IMR-90 (cell line): ENCODE data around the gene CEP20. TPM values are rescaled to one million over a fixed set of nuclear protein-coding genes. Genes with fewer than 3 reads are reported as not detected.
A peak's percentile ranks its signal among the peaks of the same experiment; 100 is the strongest.

Experiments used
- ATAC-seq: fragments of 200-7000 bp; cut with Tn5 transposase; 2 replicates; pipeline ENCODE4 v1.9.1; 2020; ENCODE audit warnings: low read depth, mild to moderate bottlenecking, moderate library complexity
- BruUV-seq: library from RNA; stranded (reverse); fragments of 400-500 nt; replicated peaks from 2 replicates; lab custom pipeline; 2021; lab: Mats Ljungman, UMichigan
- CTCF ChIA-PET: fragments of 300-600 bp; formaldehyde crosslinking; extraction: SDS; loops from one replicate; lab custom pipeline; 2021; ENCODE audit warnings: antibody characterized with exemption; lab: Yijun Ruan, JAX
- POLR2A ChIA-PET: fragments of 300-600 bp; sonication (Branson Sonifier 250); formaldehyde crosslinking; loops from one replicate; lab custom pipeline; 2022; ENCODE audit warnings: antibody characterized with exemption; ENCODE audit not compliant: unreplicated experiment; lab: Charles Lee
- DNase-seq: peaks from one replicate; pipeline ENCODE4 v3.0.0; 2013
- H2AFZ ChIP-seq: replicated peaks from 2 replicates; pipeline ENCODE3; 2013; ENCODE audit warnings: low read length, mild to moderate bottlenecking; ENCODE audit not compliant: poor library complexity
- H2AK5ac ChIP-seq: 2 replicates; pipeline ENCODE4 v1.6.1; 2013; ENCODE audit warnings: low read depth, low read length, inconsistent platforms
- H2AK9ac ChIP-seq: replicated peaks from 2 replicates; pipeline ENCODE3; 2013; ENCODE audit warnings: mild to moderate bottlenecking, low read depth, low read length, moderate library complexity; ENCODE audit not compliant: poor library complexity
- H2BK120ac ChIP-seq: 2 replicates; pipeline ENCODE4 v1.6.1; 2013; ENCODE audit warnings: low read depth, low read length, inconsistent platforms
- H2BK15ac ChIP-seq: 3 replicates; pipeline ENCODE4 v1.6.1; 2013; ENCODE audit warnings: low read depth, low read length, inconsistent platforms
- H2BK20ac ChIP-seq: 2 replicates; pipeline ENCODE4 v1.6.1; 2013; ENCODE audit warnings: low read depth, mild to moderate bottlenecking, inconsistent platforms, low read length, moderate library complexity
- H2BK5ac ChIP-seq: 2 replicates; pipeline ENCODE4 v1.6.1; 2013; ENCODE audit warnings: mild to moderate bottlenecking, low read depth, low read length, inconsistent platforms; ENCODE audit not compliant: poor library complexity, severe bottlenecking
- H3K14ac ChIP-seq: replicated peaks from 2 replicates; pipeline ENCODE4 v1.6.1; 2013; ENCODE audit warnings: low read depth, low read length, inconsistent platforms
- H3K18ac ChIP-seq: 2 replicates; pipeline ENCODE4 v1.6.1; 2013; ENCODE audit warnings: low read depth, low read length, control low read depth
- H3K23ac ChIP-seq: 2 replicates; pipeline ENCODE4 v1.6.1; 2013; ENCODE audit warnings: low read depth, low read length, inconsistent platforms
- H3K27ac ChIP-seq: 2 replicates; pipeline ENCODE4 v1.5.1; 2013; ENCODE audit warnings: mild to moderate bottlenecking, control low read depth, low read length; ENCODE audit not compliant: insufficient read depth
- H3K27me3 ChIP-seq: 2 replicates; pipeline ENCODE4 v1.6.1; 2013; ENCODE audit warnings: low read length; ENCODE audit not compliant: control insufficient read depth, insufficient read depth
- H3K36me3 ChIP-seq: 2 replicates; pipeline ENCODE4 v1.6.1; 2013; ENCODE audit warnings: low read length, mixed read lengths; ENCODE audit not compliant: control insufficient read depth, insufficient read depth
- H3K4ac ChIP-seq: 2 replicates; pipeline ENCODE4 v1.6.1; 2013; ENCODE audit warnings: low read depth, low read length, inconsistent platforms
- H3K4me1 ChIP-seq: 2 replicates; pipeline ENCODE4 v1.6.1; 2013; ENCODE audit warnings: low read length, mixed read lengths; ENCODE audit not compliant: control insufficient read depth, insufficient read depth
- H3K4me2 ChIP-seq: 2 replicates; pipeline ENCODE4 v1.6.1; 2013; ENCODE audit warnings: low read depth, mild to moderate bottlenecking, control low read depth, low read length, moderate library complexity
- H3K4me3 ChIP-seq: 2 replicates; pipeline ENCODE4 v1.5.1; 2013; ENCODE audit warnings: low read depth, mild to moderate bottlenecking, control low read depth, low read length, moderate library complexity; ENCODE audit not compliant: insufficient read depth
- H3K56ac ChIP-seq: 2 replicates; pipeline ENCODE4 v1.6.1; 2013; ENCODE audit warnings: low read length, inconsistent platforms; ENCODE audit not compliant: insufficient read depth; ENCODE audit errors: extremely low read depth
- H3K79me1 ChIP-seq, 2 experiments: 2 replicates each; pipeline ENCODE4 v1.6.1; 2013; ENCODE audit warnings: low read length in 2 of 2, inconsistent platforms in 1 of 2, low read depth in 1 of 2
- H3K9ac ChIP-seq: 2 replicates; pipeline ENCODE4 v1.6.1; 2013; ENCODE audit warnings: low read depth, low read length, control low read depth
- H3K9me1 ChIP-seq: 2 replicates; pipeline ENCODE4 v1.6.1; 2013; ENCODE audit warnings: low read length, inconsistent platforms; ENCODE audit not compliant: insufficient read depth
- H3K9me3 ChIP-seq: 2 replicates; pipeline ENCODE4 v1.6.1; 2013; ENCODE audit warnings: low read length; ENCODE audit not compliant: control insufficient read depth, insufficient read depth
- H4K20me1 ChIP-seq: 2 replicates; pipeline ENCODE4 v1.6.1; 2013; ENCODE audit warnings: low read length, inconsistent platforms; ENCODE audit not compliant: insufficient read depth
- H4K5ac ChIP-seq: 2 replicates; pipeline ENCODE4 v1.6.1; 2013; ENCODE audit warnings: mild to moderate bottlenecking, low read depth, low read length, control low read depth
- H4K8ac ChIP-seq, 2 experiments: 2 replicates each; pipeline ENCODE4 v1.6.1; 2013; ENCODE audit warnings: low read depth in 2 of 2, low read length in 2 of 2, control low read depth in 1 of 2, inconsistent platforms in 1 of 2
- H4K91ac ChIP-seq: 2 replicates; pipeline ENCODE4 v1.6.1; 2013; ENCODE audit warnings: low read depth, low read length, inconsistent platforms; ENCODE audit not compliant: insufficient read depth
- RFX5 ChIP-seq: IDR thresholded peaks from 2 replicates; pipeline ENCODE4 v1.8.0; 2012; ENCODE audit warnings: low read depth, mild to moderate bottlenecking, low read length, moderate library complexity
- SMC3 ChIP-seq: fragments of 150-350 bp; IDR thresholded peaks from 2 replicates; pipeline ENCODE4 v1.6.1; 2016; ENCODE audit warnings: low read depth, mild to moderate bottlenecking, antibody characterized with exemption, low read length, moderate library complexity
- WGBS, 2 experiments: methylation state at CpG; one replicate each; pipeline versions ENCODE4 v1.1.5 to v1.1.7; 2013; ENCODE audit warnings: missing lambda C conversion rate in 2 of 2; ENCODE audit not compliant: insufficient read length in 1 of 2; ENCODE audit errors: extremely low coverage in 2 of 2; 5-methylcytosine and 5-hydroxymethylcytosine counted together
- dilution Hi-C: fragments of 300-500 bp; cut with HindIII; formaldehyde crosslinking; loops from one replicate; pipeline ENCODE4 v1.14.3; 2018; ENCODE audit warnings: low sequenced_read_pairs; ENCODE audit not compliant: unreplicated experiment
- in situ Hi-C: fragments of 300-500 bp; cut with MboI; formaldehyde crosslinking; loops from 3 replicates; pipeline ENCODE4 v1.14.3; 2019; ENCODE audit warnings: low sequenced_read_pairs, inconsistent platforms, mixed read lengths
- intact Hi-C: fragments of 100-400 bp; cut with micrococcal nuclease; formaldehyde crosslinking; loops from 2 replicates; pipeline ENCODE4 v1.10.0; 2022
- polyA plus RNA-seq, 3 experiments: library from polyadenylated mRNA; depleted of rRNA; stranded (reverse); fragments of >200 nt; gene quantifications; 2 replicates each; pipeline ENCODE4 v1.2.3, GENCODE V29; 2012; ENCODE audit warnings: low replicate concordance in 1 of 3
- total RNA-seq: library from RNA; depleted of rRNA; stranded (reverse); fragments of >200 nt; gene quantifications from 2 replicates; pipeline ENCODE4 v1.2.3, GENCODE V29; 2012
- TF ChIP-seq, protein P1 (sequence below): fragments of 150-350 bp; IDR thresholded peaks from 2 replicates; pipeline ENCODE4 v1.6.1; 2017; ENCODE audit warnings: mild to moderate bottlenecking, antibody characterized with exemption, low read length, low read depth

Gene CEP20
- total and polyA plus RNA-seq, 2 of the 4 experiments (the other 2 are of a cell fraction), result 28.8 to 40.1 TPM

DNA sequence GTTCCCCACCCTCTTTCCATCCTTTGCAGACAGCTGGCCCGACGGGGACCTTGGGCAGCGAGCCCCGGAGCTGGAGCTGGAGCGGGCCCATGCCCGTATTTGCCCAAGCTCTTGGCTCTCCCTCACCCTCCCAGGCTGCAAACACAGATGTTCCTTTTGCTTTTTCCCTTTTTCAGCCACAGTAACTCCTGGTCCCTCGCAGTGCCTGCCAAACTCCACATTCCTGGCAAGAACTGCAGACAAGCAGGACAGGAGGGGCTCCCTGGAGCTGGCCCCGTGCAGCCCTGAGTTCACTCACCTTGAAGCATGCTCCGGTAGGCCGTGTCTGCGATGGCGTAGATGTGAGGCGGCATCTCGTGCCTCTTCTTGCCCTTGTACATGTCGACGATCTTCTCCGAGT lies 65.4 kb downstream of the CEP20 start:
- Histone ChIP-seq H3K23ac (no peak overlapping the region), H4K8ac (no peak overlapping the region; a peak in 1 of 4 replicates), H3K14ac (no peak overlapping the region), H3K56ac (no peak overlapping the region), H2AK9ac (no peak overlapping the region), H2AK5ac (no peak overlapping the region), H3K4me1 (no peaks in the 10 kb centered on the region), H3K9me1 (no peaks in the 10 kb centered on the region), H2BK5ac (no peak overlapping the region), H3K27me3 (peaks cover 9% of the 10 kb centered on the region), H2BK120ac (no peak overlapping the region), H3K36me3 (no peaks in the 10 kb centered on the region), H2BK20ac (no peak overlapping the region), H3K9ac (no peak overlapping the region), H3K4ac (no peak overlapping the region), H3K4me3 (no peak overlapping the region), H3K18ac (no peak overlapping the region), H4K5ac (no peak overlapping the region), H4K91ac (no peak overlapping the region), H2AFZ (peak overlapping the region; percentile 17), H3K4me2 (no peak overlapping the region), H3K27ac (no peak overlapping the region), H3K79me1 (no peaks in the 10 kb centered on the region), H3K9me3 (no peaks in the 10 kb centered on the region), H2BK15ac (no peak overlapping the region), H4K20me1 (no peaks in the 10 kb centered on the region)
- ATAC-seq, result no peak
- CTCF ChIA-PET, result interaction anchor here (0.6 to 2.0 kb wide), 4 partner anchors 10 to 372 kb away, joined by 3 to 7 read pairs (median 4); no protein-coding TSS in a partner anchor
- TF ChIP-seq, protein P1, sequence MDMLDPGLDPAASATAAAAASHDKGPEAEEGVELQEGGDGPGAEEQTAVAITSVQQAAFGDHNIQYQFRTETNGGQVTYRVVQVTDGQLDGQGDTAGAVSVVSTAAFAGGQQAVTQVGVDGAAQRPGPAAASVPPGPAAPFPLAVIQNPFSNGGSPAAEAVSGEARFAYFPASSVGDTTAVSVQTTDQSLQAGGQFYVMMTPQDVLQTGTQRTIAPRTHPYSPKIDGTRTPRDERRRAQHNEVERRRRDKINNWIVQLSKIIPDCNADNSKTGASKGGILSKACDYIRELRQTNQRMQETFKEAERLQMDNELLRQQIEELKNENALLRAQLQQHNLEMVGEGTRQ, result no peak
- TF ChIP-seq SMC3 (no peak), RFX5 (no peak)
- WGBS, 2 experiments, result 29% methylated on average over 1 of the region's 17 CpGs; no CpG with 5 or more reads in 1 of the 2 experiments
- in situ Hi-C loops, result no loop called here
- BruUV-seq, result no TSS peak
- no peak for DNase-seq
- intact Hi-C loops, result loop anchor here (5.0 kb wide), 1 partner anchor 56 kb away; no protein-coding TSS in a partner anchor
- dilution Hi-C loops, result no loop called here
- POLR2A ChIA-PET, result no interaction called here
